ENCODE data around the gene IRAK4.

IRAK4 gene

GRCh38 chr12:43766291-43766690 lies 7.5 kb downstream of the IRAK4 start:
- DNase-seq (ENCODE audit: low read depth in 2 of 2), result no peak

GRCh38 chr12:43776498-43776897 lies 17.7 kb downstream of the IRAK4 start:
- DNase-seq (ENCODE audit: low read depth in 2 of 2), result no peak

DNA sequence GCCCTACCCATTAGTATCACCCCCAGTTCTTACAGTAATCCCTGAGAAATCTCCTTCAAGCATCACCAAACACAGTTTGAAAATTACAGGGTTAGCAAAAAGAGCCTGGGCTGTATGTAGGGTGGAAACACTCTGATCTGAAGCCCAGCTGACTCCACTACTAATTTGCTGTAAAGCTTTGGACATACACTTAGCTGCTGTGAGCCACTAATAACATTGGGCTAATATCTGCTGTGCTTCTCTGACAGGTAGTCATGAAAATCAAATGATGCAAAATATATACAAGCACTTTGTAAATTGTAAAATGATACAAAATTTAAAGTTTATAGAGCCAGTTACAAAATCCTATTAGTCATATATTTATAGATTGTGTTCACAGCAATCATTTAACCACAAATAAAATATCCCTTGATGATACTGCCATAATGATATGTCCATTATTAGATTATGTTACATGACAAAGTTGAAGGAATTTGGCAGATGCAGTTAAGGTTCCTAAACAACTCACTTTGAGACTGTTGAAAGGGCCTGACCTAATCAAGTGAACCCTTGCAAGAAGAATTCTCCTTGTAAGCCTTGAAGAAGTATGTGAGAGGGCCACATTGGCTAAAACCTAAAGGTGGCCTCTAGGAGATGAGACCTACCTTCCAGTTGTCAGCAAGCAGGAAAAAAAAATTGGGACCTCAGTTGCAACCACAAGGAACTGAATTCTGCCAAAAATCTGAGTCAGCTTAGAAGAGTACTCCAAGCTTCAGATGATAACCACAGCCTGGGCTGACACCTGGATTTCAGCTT lies 28.3 kb downstream of the IRAK4 start:
- DNase-seq (ENCODE audit: low read depth in 2 of 2), result no peak

GRCh38 chr12:43789941-43790340 lies 31.2 kb downstream of the IRAK4 start:
- no peak for DNase-seq (ENCODE audit: low read depth in 2 of 2)

- DNase-seq (ENCODE audit: low read depth in 2 of 2), result no peak
Measured at GRCh38 chr12:43795716-43796280, 37.0 kb downstream of the IRAK4 start.

DNA sequence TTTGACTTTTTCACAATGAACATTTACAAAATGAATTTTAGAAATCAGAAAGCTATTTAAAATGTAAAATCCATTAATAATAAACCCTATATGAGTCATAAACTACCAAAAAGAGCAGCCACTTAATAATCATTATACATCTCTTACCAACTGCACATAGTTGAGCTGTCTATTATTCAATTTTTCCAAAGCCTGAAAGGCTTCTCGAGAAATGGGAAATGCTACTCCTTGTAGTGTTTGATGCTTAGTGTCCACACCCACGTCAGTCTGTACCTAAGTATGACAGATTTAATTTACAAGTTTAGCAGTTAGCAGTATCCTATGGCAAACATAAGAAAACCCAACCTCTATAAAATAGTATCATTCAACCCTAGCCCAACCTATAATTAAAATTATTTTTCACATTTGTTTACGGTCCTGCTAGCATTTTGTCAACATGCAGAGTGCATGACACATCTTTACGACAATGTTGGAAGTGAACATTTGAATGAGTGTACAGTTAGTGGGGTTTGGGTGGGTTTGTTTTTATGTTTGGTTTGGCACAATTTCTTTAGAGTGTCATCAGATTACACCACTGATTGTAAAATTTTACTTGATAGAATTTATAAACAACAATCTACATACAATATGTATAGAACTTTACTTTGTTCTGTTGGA lies 38.9 kb downstream of the IRAK4 start:
- DNase-seq (ENCODE audit: low read depth in 2 of 2), result no peak

- DNase-seq (ENCODE audit: low read depth in 2 of 2), result no peak
Measured at GRCh38 chr12:43805149-43805859, 46.6 kb downstream of the IRAK4 start.

- DNase-seq (ENCODE audit: low read depth in 2 of 2), result peak; percentile 66 to 67
Measured at GRCh38 chr12:43805860-43806736, 47.3 kb downstream of the IRAK4 start, which contains the start of gene TWF1. Gene TWF1 (minus strand): TSS chr12:43806317. CDS start chr12:43806245, 72 bp downstream.

DNA sequence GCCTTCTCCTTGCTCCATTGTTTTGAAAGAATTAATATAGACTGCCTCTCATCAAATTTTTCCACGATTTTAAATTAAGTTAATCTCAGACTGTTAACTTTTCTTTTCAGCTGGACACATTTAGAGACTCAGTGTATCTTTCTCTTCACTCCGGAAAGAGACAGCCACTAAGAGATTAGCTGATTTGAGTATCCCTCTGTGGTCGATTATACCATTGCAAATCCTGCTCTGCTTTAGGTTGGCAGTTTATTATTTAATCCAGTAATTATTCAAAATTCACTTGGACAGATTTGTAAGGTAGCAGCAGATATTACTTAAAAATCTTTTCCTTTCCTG lies 48.0 kb downstream of the IRAK4 start:
- DNase-seq (ENCODE audit: low read depth in 2 of 2), result no peak

- no peak for DNase-seq (ENCODE audit: low read depth in 2 of 2)
Measured at GRCh38 chr12:43807386-43807785, 48.6 kb downstream of the IRAK4 start.

DNA sequence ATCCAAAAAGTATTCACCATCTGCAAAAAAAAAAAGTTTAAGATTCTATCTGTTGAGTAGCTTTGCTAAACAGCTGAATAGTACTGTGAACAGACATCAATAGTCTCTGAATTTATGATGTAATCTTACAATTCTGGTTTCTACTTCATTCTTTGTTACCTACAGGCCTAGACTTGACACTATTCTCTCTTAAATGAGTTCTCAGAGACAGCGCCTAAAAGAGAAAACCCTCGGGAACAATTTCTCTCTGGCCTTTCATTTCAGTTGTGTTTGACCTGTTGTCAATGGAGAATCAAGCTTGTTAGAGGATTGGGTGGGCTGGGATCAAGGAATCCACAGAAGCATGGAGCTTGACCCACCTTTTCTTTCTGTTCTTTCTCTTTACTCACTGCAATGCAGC lies 53.3 kb downstream of the IRAK4 start:
- DNase-seq (ENCODE audit: low read depth in 2 of 2), result no peak

DNA sequence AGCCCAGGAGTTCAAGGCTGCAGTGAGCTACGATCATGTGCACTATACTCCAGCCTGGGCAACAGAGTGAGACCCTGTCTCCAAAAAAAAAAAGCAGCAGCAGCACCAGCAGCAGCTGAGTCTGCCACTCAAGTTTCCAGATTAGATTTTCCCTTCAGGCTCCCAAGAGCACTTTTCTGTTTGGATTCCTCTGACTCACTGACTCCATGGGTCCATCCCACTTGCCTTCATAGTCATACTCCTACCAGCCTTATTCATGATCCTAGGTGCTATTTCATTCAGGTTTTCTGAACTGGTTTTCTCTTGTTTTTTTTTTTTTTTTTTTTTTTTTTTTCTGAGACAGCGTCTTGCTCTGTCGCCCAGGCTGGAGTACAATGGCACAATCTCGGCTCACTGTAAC lies 54.2 kb downstream of the IRAK4 start:
- DNase-seq (ENCODE audit: low read depth in 2 of 2), result no peak

DNA sequence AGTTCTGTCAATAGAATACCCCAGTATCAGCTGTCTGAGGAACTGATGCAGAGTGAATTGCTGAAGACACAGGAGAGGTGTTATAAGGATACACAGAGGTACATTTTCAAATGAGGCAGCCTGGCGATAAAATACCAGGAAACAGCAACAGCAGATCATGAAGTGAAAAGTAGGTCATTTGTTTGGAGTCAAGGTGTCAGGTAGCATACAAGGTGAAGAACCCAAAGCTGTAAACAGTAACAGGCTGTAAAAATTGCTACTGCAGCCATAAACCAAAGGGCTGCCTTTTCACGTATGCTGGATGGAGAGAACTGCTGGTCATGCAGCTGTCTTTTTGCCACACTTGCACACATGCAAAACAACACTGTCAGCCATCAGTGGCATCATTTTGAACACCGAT lies 56.7 kb downstream of the IRAK4 start:
- no peak for DNase-seq (ENCODE audit: low read depth in 2 of 2)

DNA sequence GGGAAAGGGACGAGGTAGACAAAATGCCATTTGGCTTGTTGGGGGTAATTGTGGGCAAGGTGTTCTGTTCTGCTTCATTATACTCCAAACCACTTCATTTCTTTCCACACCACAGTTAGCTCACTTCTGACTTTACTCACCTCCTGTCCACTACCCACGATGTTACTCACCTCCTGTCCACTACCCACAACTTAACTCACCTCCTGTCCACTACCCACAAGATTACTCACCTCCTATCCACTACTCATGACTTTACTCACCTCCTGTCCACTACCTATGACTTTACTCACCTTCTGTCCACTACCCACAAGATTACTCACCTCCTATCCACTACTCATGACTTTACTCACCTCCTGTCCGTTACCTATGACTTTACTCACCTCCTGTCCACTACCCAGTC lies 57.4 kb downstream of the IRAK4 start:
- no peak for DNase-seq (ENCODE audit: low read depth in 2 of 2)

- DNase-seq (ENCODE audit: low read depth in 2 of 2), result no peak
Measured at GRCh38 chr12:43824207-43824775, 65.5 kb downstream of the IRAK4 start.

GRCh38 chr12:43826681-43827080 lies 67.9 kb downstream of the IRAK4 start:
- no peak for DNase-seq (ENCODE audit: low read depth in 2 of 2)

DNA sequence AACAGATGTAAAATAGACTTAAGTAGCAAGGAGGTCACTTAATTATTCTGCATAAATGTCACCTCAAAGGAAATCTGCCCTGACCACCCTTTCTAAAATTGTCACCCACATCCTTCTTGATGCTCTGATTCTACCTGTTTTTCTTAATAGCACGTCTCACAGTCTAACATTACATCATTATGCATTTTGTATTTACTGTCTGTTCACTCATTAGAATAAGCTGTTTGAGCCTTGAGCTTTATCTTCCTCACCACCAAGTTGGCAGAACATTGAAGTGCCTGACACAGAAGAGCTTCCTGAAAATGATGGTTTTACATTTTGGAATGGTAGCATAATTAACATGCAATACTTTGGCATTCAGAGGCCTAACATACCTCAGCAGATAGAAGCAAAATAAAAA lies 68.3 kb downstream of the IRAK4 start:
- DNase-seq (ENCODE audit: low read depth in 2 of 2), result no peak

DNA sequence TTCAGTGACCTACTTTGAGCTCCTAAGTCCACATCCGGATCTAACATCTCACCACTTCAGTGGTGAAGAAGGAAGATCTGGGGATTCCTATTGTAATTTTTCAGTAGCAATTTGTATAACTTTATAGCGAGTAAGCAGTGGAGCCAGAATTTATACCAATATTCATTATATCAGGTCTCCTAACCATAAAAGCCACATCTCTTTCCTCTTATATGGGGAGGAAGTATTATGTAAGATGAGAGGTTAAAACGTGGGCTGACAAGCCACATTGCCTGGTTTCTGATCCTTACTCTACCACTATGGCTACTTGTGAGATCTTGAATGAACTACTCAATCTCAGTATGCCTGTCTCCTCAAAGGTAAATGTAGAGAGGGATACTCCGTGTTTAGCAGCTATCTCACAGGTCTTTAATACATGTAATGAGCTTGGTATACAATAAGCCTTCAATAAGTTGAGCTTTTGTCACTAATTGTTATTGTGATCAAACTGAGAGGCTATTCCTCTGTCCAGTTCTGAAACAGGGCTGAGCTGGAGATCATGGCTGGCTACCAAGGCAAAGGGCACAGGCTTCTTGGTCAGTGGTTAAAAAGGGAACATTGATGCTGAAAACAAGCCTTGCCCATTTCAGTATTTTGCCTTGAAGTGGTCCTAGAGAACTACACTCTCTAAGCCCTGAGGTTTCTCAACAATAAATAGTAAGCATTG lies 73.9 kb downstream of the IRAK4 start:
- no peak for DNase-seq (ENCODE audit: low read depth in 2 of 2)

DNA sequence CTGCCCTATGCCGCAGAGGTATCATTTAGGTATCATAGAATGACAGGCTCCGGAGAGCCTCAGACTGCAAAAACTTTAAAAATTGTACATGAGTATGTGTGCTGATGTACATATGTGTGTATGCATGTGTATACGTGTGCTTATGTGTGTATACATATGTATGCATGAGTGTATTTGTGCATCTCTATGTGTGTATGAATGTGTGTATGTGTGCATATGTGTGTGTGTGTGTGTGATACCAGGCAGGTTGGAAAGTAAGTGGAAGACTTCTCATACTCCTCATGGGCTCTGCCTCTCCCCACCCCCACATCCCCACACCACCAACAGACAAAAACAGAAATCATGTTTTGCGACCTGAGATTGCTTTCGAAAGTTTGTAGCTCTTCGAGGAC lies 76.5 kb downstream of the IRAK4 start:
- no peak for DNase-seq (ENCODE audit: low read depth in 2 of 2)

- peak; percentile 20 to 26 for DNase-seq (ENCODE audit: low read depth in 2 of 2)
Measured at GRCh38 chr12:43835656-43836474, 77.1 kb downstream of the IRAK4 start, which contains the start of gene TMEM117. Gene TMEM117 (plus strand): TSS chr12:43836081.
